ENCODE data around the gene LRRC63. TPM values are rescaled to one million over a fixed set of nuclear protein-coding genes. Genes with fewer than 3 reads are reported as not detected.

The LRRC63 gene
- total and polyA plus RNA-seq, 2 donors (not counting 3 experiments of a cell fraction or from before 2014, with no cell fraction given): 0.04 TPM; not detected in 1

DNA sequence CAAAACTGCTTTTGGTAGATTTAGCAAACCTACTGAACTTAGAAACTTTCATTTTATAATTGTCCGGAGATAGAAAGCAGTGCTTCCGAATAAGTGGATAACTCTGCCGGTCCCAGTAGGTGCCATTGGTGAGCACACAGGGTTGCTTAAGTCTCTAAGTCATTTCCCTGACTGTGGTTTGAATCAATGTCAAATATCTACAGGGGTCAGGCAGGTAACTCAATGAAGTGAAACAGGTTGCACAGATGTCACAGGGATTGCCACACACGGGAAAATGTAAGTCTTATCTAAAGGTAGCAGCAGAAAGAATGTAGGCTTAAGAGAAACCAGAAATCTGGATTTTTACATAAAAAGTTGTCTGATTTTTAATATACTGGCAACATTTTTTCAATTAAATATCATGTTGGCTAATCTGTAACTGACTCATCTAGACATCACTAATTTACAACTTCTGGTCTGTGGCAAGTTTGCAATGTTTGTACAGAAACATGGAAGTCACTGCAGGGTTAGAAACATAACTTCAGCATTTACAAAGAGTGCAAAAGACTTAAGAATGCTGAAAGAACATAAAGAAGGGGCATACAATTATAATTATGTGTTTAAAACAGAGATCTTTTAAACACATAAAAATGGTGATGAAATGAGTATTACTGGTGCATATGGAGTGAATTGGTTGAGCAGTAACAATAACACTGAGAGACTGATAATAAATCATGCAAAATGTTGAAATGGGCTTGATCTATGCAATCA, 14.3 kb upstream of the LRRC63 start:
- no peaks in the 10 kb centered on the region for H3K36me3 ChIP-seq (ENCODE audit: control insufficient read depth in 2 of 2, extremely low read depth in 1 of 2, insufficient read depth in 2 of 2, low read length in 2 of 2)
- POLR2A ChIA-PET: no interaction called here
- FAIRE-seq: no peak
- H3K27ac ChIP-seq (ENCODE audit: insufficient read depth, low read depth, low read length): no peak overlapping the region
- H3K4me1 ChIP-seq (ENCODE audit: control insufficient read depth, extremely low read depth, insufficient read depth, low read length): no peaks in the 10 kb centered on the region
- intact Hi-C loops (cut with micrococcal nuclease) (no loop called here), dilution Hi-C loops (cut with MboI; ENCODE audit: extremely low pct_ligation_motif_present, low sequenced_read_pairs) (no loop called here)
- DNase-seq (ENCODE audit: low read depth, low spot score): no peak
- no peak overlapping the region for H3K4me3 ChIP-seq (replicated peaks in 1 of 3; ENCODE audit: insufficient read depth in 1 of 3, low read depth in 1 of 3, low read length in 3 of 3)
- BruUV-seq (replicated peaks): no TSS peak
- CTCF ChIA-PET: no interaction called here
- no peak overlapping the region for H3K9ac ChIP-seq (replicated peaks; ENCODE audit: extremely low read depth, insufficient read depth, low read length)
- H3K9me1 ChIP-seq (replicated peaks; ENCODE audit: control insufficient read depth, extremely low read depth, insufficient read depth, low read length): no peaks in the 10 kb centered on the region
- TF ChIP-seq GATA2 (IDR thresholded peaks at IDR 0.05; ENCODE audit: insufficient read depth, insufficient read length, low read depth, low read length): no peak
- no peak for TF ChIP-seq POLR2AphosphoS5 (IDR thresholded peaks at IDR 0.05; ENCODE audit: insufficient read depth, low read depth, low read length)
- TF ChIP-seq, protein P1, sequence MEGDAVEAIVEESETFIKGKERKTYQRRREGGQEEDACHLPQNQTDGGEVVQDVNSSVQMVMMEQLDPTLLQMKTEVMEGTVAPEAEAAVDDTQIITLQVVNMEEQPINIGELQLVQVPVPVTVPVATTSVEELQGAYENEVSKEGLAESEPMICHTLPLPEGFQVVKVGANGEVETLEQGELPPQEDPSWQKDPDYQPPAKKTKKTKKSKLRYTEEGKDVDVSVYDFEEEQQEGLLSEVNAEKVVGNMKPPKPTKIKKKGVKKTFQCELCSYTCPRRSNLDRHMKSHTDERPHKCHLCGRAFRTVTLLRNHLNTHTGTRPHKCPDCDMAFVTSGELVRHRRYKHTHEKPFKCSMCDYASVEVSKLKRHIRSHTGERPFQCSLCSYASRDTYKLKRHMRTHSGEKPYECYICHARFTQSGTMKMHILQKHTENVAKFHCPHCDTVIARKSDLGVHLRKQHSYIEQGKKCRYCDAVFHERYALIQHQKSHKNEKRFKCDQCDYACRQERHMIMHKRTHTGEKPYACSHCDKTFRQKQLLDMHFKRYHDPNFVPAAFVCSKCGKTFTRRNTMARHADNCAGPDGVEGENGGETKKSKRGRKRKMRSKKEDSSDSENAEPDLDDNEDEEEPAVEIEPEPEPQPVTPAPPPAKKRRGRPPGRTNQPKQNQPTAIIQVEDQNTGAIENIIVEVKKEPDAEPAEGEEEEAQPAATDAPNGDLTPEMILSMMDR (IDR thresholded peaks at IDR 0.05; ENCODE audit: extremely low read depth in 1 of 2, insufficient read depth in 1 of 2, low read depth in 1 of 2, low read length in 2 of 2): no peak
- no peak for TF ChIP-seq JUN (IDR thresholded peaks at IDR 0.05; ENCODE audit: borderline replicate concordance, insufficient read depth, insufficient read length, low read depth)
- TF ChIP-seq EZH2 (IDR thresholded peaks at IDR 0.05; ENCODE audit: borderline replicate concordance, low read depth, low read length, severe bottlenecking): no peak
- TF ChIP-seq MYC (IDR thresholded peaks at IDR 0.05; ENCODE audit: low read depth, low read length): no peak
- TF ChIP-seq POLR2A (IDR thresholded peaks at IDR 0.05; ENCODE audit: low read depth, low read length): no peak
- TF ChIP-seq MAX (IDR thresholded peaks at IDR 0.05; ENCODE audit: insufficient read depth, insufficient read length): no peak
- no peak for TF ChIP-seq FOS (IDR thresholded peaks at IDR 0.05; ENCODE audit: borderline replicate concordance, insufficient read depth, low read length)
- H4K20me1 ChIP-seq (replicated peaks; ENCODE audit: control insufficient read depth, extremely low read depth, insufficient read depth, low read length): no peaks in the 10 kb centered on the region
- H3K79me2 ChIP-seq (ENCODE audit: control insufficient read depth, insufficient read depth, low read length): no peaks in the 10 kb centered on the region
- H3K9me3 ChIP-seq (replicated peaks; ENCODE audit: control insufficient read depth, insufficient read depth, low read length): no peaks in the 10 kb centered on the region
- H2AFZ ChIP-seq (ENCODE audit: low read depth, low read length): no peak overlapping the region
- H3K27me3 ChIP-seq (ENCODE audit: control insufficient read depth in 2 of 2, insufficient read depth in 2 of 2, low read length in 2 of 2): no peaks in the 10 kb centered on the region
- no peak overlapping the region for H3K4me2 ChIP-seq (ENCODE audit: insufficient read depth, low read length)
